Pancreas (tissue), 10 donors: ENCODE measurements around the gene SPAG16. TPM values are rescaled to one million over a fixed set of nuclear protein-coding genes. Genes with fewer than 3 reads are reported as not detected.

Source experiments
- ATAC-seq, 4 donors: fragments of 200-7000 bp; cut with Tn5 transposase; one replicate each; pipeline versions ENCODE4 v1.8.0 to v1.9.1; 2020; ENCODE audit warnings: mild to moderate bottlenecking in 4 of 4, moderate library complexity in 4 of 4
- DNase-seq, 6 donors: peaks; one replicate each; pipeline ENCODE4 v3.0.0-alpha.2; 2020
- FAIRE-seq: peaks from 2 replicates; lab custom pipeline; 2012; peaks lifted over from hg19 to GRCh38; lab: Jason Lieb, UNC
- H3K27ac ChIP-seq, 4 donors: fragments of 200-600 bp; sonication (generic); 1 replicate in 3 of 4; 2 replicates in 1 of 4; pipeline versions ENCODE4 v1.5.0 to v1.8.0; 2020
- H3K27me3 ChIP-seq, 4 donors: fragments of 200-600 bp; one replicate each; pipeline ENCODE4 v1.8.0; 2021
- H3K36me3 ChIP-seq, 3 donors: fragments of 200-600 bp; sonication (generic) in 1 of 3; one replicate each; pipeline versions ENCODE4 v1.5.0 to v1.8.0; 2020 to 2021
- H3K4me1 ChIP-seq, 3 donors: fragments of 200-600 bp; one replicate each; pipeline ENCODE4 v1.8.0; 2021
- H3K4me3 ChIP-seq, 4 donors: fragments of 200-600 bp; sonication (generic) in 2 of 4; one replicate each; pipeline versions ENCODE4 v1.5.0 to v1.8.0; 2020 to 2021
- H3K9me3 ChIP-seq, 4 donors: fragments of 200-600 bp; one replicate each; pipeline ENCODE4 v1.8.0; 2021
- WGBS, 2 donors: extraction: QIAGEN DNeasy Blood & Tissue Kit; methylation state at CpG; one replicate each; pipeline ENCODE4 v1.1.7; 2013; 5-methylcytosine and 5-hydroxymethylcytosine counted together
- intact Hi-C, 3 donors: fragments of 100-400 bp; cut with DNase I; formaldehyde crosslinking; loops; one replicate each; pipeline versions ENCODE4 v1.11.1 to v1.14.2; 2022
- polyA plus RNA-seq, 2 donors: library from polyadenylated mRNA; stranded (reverse); fragments of 200-250 nt; gene quantifications; one replicate each; pipeline ENCODE4 v1.2.3, GENCODE V29; 2013
- total RNA-seq, 6 donors: library from RNA; stranded (reverse); fragmentation: NEBNext Ultra II Directional in 4 of 6; extraction: Animal tissue kit (Norgen Biotek cat#: 25700) in 4 of 6; gene quantifications; one replicate each; pipeline versions ENCODE4 v1.2.1 to v1.2.4, GENCODE V29; 2021 to 2023
- TF ChIP-seq, protein P1 (sequence below), 4 donors: fragments of 200-600 bp; sonication (generic) in 3 of 4; IDR thresholded peaks; one replicate each; pipeline versions ENCODE4 v1.5.0 to v1.8.0; 2021; ENCODE audit warnings: antibody characterized with exemption in 4 of 4
- donor health status: healthy with polysubstance abuse.
- donor health status: DM: no; HTN: no; CAD: no; lungs with moderate emphysema.
- donor health status: DM: no; HTN: no; CAD: no.
- donor health status: control.
- donor health status: control.
- donor health status: Bipolar disorder and iron deficiency.
- donor health status: DM: yes; HTN: yes; CAD: no.
- donor health status: DM: no; HTN: no; CAD: no.
- donor health status: DM: no; HTN: no; CAD: no.
- donor health status: DM: yes; HTN: yes; CAD: no.

SPAG16 gene
- total and polyA plus RNA-seq, 8 donors = 9.7 to 25.7 (median 11.7) TPM

DNA sequence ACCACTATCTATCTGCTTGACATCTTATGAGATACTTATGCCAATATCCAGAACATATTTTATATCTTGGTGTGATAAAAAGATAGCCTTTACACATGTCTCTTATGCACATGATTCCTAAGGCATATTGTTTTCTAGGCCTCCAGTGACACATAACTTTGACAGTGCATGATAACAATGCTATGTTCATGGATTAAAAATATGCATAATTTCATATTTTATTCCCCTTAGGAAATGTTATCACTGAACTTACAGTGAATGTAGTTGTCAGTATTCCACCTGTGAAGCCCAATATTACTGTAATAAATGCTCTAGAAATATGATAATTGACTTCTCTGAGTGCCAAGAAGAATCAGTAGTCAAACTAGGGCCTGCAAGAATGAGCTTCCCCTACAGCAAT is 532.3 kb downstream of the SPAG16 start:
- no peaks in the 10 kb centered on the region for H3K4me1 ChIP-seq
- no peaks in the 10 kb centered on the region for H3K36me3 ChIP-seq
- FAIRE-seq = no peak
- no peaks in the 10 kb centered on the region for H3K27me3 ChIP-seq
- no peaks in the 10 kb centered on the region for H3K9me3 ChIP-seq
- no peak for DNase-seq
- intact Hi-C loops = no loop called here
- no peak overlapping the region for H3K4me3 ChIP-seq
- ATAC-seq = no peak
- no peak overlapping the region for H3K27ac ChIP-seq
- TF ChIP-seq, protein P1, sequence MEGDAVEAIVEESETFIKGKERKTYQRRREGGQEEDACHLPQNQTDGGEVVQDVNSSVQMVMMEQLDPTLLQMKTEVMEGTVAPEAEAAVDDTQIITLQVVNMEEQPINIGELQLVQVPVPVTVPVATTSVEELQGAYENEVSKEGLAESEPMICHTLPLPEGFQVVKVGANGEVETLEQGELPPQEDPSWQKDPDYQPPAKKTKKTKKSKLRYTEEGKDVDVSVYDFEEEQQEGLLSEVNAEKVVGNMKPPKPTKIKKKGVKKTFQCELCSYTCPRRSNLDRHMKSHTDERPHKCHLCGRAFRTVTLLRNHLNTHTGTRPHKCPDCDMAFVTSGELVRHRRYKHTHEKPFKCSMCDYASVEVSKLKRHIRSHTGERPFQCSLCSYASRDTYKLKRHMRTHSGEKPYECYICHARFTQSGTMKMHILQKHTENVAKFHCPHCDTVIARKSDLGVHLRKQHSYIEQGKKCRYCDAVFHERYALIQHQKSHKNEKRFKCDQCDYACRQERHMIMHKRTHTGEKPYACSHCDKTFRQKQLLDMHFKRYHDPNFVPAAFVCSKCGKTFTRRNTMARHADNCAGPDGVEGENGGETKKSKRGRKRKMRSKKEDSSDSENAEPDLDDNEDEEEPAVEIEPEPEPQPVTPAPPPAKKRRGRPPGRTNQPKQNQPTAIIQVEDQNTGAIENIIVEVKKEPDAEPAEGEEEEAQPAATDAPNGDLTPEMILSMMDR (IDR thresholded peaks at IDR 0.05) = no peak

DNA sequence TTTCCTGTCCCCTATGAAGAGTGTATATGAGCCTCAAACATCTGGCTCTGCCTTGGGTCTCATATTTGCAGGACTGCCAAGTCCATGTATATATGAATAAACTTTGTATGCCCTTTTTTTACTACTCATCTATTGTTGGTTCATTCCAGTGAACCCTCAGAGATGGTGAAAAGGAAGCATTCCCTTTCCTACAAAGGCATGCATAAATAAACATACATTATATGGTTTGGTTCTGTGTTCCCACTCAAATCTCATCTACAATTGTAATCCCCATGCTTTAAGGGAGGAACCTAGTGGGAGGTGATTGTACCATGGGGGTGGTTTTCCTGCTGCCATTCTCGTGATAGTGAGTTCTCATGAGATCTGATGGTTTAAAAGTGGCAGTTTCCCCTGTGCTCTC is 534.2 kb downstream of the SPAG16 start:
- Histone ChIP-seq H3K27me3 (no peaks in the 10 kb centered on the region), H3K4me1 (no peaks in the 10 kb centered on the region), H3K9me3 (no peaks in the 10 kb centered on the region), H3K27ac (no peak overlapping the region), H3K4me3 (no peak overlapping the region), H3K36me3 (no peaks in the 10 kb centered on the region)
- FAIRE-seq = no peak
- ATAC-seq = no peak
- TF ChIP-seq, protein P1 (IDR thresholded peaks at IDR 0.05) = no peak
- intact Hi-C loops = no loop called here
- 38 to 54% methylated on average over 1 of the region's 1 CpG for WGBS, 2 donors
- DNase-seq = no peak

DNA sequence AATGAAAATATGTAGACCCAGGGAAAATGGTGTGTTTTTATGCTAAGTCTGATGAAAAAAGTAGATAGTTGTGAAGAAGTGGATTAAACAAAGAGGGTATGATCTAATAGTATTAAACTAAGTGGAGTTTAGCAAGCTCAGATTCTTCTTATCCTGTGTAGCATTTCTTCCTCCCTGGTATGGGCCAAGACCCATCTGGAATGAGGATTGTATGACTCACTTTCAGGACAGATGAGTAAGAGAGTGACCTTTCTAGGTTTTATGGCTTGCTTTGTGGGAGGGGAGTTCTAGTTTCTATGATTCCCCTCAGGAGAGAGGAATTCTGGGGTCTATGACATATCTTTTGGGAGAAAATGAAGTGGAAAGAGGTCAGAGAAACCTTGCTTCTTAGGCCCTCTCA is 550.1 kb downstream of the SPAG16 start:
- TF ChIP-seq, protein P1 (IDR thresholded peaks at IDR 0.05) = no peak
- intact Hi-C loops = no loop called here
- DNase-seq (no peak), FAIRE-seq (no peak), ATAC-seq (peak in 2 of 4 donors; percentile 27 to 66)
- Histone ChIP-seq H3K27ac (no peak overlapping the region), H3K9me3 (no peaks in the 10 kb centered on the region), H3K27me3 (no peaks in the 10 kb centered on the region), H3K4me3 (no peak overlapping the region), H3K36me3 (no peaks in the 10 kb centered on the region), H3K4me1 (no peaks in the 10 kb centered on the region)

DNA sequence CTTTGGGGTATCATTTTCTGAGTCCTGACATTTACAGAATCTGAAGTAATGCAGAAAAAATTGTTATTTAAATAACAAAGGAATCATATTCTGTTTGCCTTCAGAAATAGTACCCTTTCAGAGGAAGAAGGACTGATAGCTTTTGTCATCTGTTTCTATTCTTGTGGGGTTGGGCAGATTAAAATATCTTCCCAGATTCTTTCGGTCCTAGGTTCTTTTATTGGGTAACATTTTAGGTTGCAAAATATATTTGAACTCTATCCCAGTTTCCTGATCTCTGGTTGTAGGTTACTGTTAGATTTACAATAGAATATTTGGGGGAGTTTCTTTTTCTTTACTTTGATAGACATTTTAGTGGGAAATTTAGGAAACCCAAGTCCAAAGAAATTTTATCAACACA is 550.5 kb downstream of the SPAG16 start:
- Histone ChIP-seq H3K27ac (no peak overlapping the region), H3K9me3 (no peaks in the 10 kb centered on the region), H3K36me3 (no peaks in the 10 kb centered on the region), H3K27me3 (no peaks in the 10 kb centered on the region), H3K4me1 (no peaks in the 10 kb centered on the region), H3K4me3 (no peak overlapping the region)
- FAIRE-seq (no peak), DNase-seq (no peak), ATAC-seq (no peak)
- 67 to 75% methylated on average over 1 of the region's 1 CpG for WGBS, 2 donors
- intact Hi-C loops = no loop called here
- TF ChIP-seq, protein P1 (IDR thresholded peaks at IDR 0.05) = no peak

DNA sequence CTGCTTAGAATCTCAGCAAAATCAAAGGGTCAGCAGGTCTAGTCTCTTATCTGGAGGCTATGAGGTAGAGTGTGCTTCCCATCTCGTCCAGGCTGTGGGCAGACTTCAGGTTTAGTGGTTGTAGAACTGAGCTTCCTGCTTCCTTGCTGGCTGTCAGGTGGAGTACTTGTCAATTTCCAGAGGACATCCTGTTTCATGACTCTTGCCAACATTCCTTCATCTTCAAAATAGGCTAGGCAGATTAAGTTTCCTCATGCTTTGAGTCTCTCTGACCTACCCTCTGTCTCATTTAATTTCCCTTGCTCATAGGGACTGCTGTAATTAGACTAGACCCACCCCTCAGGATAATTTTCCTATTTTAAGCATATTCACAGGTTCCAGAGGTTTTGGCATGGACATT is 562.6 kb downstream of the SPAG16 start:
- TF ChIP-seq, protein P1 (IDR thresholded peaks at IDR 0.05) = no peak
- FAIRE-seq = no peak
- no peak for ATAC-seq
- H3K36me3 ChIP-seq = no peaks in the 10 kb centered on the region
- H3K9me3 ChIP-seq = no peaks in the 10 kb centered on the region
- H3K27ac ChIP-seq = no peak overlapping the region
- no peak for DNase-seq
- intact Hi-C loops = no loop called here
- 23 to 26% methylated on average over 1 of the region's 1 CpG for WGBS, 2 donors
- H3K4me1 ChIP-seq = no peaks in the 10 kb centered on the region
- H3K4me3 ChIP-seq = no peak overlapping the region
- no peaks in the 10 kb centered on the region for H3K27me3 ChIP-seq
